Colon (tissue), 2 donors: ENCODE measurements around the gene PRDM7.
"Not testable (repeated sequence)": the region's sequence is repeated elsewhere in the genome, so short reads cannot be mapped to it uniquely, and the experiment has no call there.

Source experiments
- FAIRE-seq: peaks from 2 replicates; lab custom pipeline; 2012; peaks lifted over from hg19 to GRCh38; lab: Jason Lieb, UNC
- donor health status: control.
- donor health status: control.

PRDM7 gene

GRCh38 chr16:90077240-90077756 lies at the start of gene PRDM7:
TSS of gene PRDM7 (minus strand) at chr16:90077331. CDS start at chr16:90075910, 1,421 bp downstream.
- no peak for FAIRE-seq

GRCh38 chr16:90121846-90122245 lies 44.7 kb upstream of the PRDM7 start:
- FAIRE-seq, result not testable (repeated sequence)

GRCh38 chr16:90107617-90108016 lies 30.5 kb upstream of the PRDM7 start:
- not testable (repeated sequence) for FAIRE-seq

GRCh38 chr16:90107060-90107459 lies 29.9 kb upstream of the PRDM7 start:
- not testable (repeated sequence) for FAIRE-seq

DNA sequence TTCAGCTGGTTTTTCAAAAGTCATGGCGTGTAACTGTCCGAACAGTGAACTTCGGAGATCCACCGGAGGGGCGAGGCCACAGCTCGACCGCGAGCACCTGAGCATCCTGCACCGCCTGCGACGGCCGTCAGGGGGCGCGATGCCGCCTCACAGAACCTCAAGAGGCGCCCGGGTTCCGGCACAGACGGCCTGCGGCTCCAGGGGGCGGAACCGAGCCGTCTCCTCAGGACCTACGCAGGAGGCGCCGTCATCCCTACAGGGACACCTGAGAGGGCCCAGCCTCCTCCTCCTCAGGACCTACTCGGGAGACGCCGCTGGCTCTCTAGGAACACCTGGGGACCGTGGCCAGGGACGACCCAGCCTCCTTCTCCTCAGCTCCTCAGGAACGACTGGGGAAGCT lies 29.1 kb upstream of the PRDM7 start:
- FAIRE-seq, result not testable (repeated sequence)

GRCh38 chr16:90104725-90105124 lies 27.6 kb upstream of the PRDM7 start:
- not testable (repeated sequence) for FAIRE-seq

DNA sequence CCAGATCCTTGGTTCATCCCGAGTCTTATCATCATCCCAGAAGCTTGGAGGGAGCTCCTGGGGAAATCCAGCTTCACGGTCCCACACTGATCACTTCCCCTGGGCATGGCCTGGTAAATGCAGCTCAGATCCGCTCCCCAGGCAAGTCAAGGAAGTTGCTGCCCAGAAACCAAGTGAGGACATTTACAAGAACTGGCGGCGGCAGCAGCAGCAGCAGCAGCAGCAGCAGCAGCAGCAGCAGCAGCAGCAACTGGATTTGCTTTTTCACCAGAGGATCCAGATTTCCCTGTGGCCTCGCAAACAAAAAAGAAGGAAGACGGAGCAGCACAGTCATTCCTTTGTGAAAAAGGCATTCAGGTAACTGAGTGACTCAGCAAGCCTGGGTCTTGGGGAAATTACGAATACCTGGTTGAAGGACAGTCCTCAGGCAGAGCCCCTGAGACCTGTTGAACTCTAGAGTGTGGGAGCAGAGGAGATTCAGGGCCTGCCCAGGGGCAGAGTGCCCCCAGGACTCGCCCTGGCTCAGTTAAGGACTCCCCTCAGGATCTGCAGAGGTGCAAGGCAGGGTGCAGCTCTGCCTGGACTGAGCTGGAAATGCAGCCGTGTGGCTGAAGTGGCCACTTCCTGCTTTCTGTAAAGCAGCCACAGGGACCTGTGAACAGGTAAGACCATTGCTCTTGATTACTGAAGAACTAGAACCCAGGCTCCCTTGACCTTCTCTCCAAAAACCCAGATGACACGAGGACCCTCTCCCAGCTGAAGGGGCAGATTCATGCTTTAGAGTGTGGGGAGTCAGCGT lies 25.2 kb upstream of the PRDM7 start:
- not testable (repeated sequence) for FAIRE-seq

- not testable (repeated sequence) for FAIRE-seq
Measured at GRCh38 chr16:90101332-90101731, 24.2 kb upstream of the PRDM7 start.

- not testable (repeated sequence) for FAIRE-seq
Measured at GRCh38 chr16:90100790-90101189, 23.7 kb upstream of the PRDM7 start.

DNA sequence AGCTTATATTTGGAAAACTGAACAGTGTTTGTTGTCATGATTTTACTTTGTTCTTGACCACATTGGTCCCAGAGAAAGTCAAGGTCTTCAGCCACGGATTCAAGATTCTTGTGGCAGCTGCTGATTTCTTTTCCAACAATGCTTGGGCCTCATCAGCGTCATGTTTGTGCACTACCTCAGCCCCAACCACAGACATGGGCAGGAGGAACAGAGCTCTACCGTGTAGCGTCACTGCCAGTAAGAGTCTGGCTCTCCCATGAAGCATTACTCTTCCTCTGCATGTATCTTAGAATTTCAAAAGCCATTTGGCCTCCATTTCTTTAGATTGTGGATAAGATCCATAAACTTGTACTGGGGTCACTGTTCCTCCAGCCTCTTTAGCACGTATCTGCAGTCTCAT lies 23.1 kb upstream of the PRDM7 start:
- not testable (repeated sequence) for FAIRE-seq

GRCh38 chr16:90098936-90099335 lies 21.8 kb upstream of the PRDM7 start:
- not testable (repeated sequence) for FAIRE-seq

GRCh38 chr16:90097010-90097684 lies 20.0 kb upstream of the PRDM7 start:
- not testable (repeated sequence) for FAIRE-seq

DNA sequence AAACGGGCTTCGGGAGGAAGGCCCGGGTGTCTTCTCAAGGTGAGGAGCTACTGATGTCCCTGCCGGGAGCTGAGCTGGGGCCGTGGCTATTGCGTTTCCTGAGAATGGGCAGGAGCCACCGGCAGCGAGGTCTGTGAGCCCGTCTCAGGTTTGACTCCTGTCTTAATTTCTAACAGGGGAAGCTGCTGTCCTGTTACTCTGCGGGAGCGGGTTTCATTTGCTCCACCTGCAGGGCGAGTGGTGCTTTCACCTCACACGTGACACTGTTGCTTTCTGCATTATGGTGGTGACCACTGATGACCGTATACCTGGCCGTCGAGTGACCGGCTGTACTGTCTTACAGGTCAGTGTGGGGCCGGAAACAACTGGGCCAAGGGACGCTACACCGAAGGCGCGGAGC lies 17.7 kb upstream of the PRDM7 start:
- FAIRE-seq, result not testable (repeated sequence)

DNA sequence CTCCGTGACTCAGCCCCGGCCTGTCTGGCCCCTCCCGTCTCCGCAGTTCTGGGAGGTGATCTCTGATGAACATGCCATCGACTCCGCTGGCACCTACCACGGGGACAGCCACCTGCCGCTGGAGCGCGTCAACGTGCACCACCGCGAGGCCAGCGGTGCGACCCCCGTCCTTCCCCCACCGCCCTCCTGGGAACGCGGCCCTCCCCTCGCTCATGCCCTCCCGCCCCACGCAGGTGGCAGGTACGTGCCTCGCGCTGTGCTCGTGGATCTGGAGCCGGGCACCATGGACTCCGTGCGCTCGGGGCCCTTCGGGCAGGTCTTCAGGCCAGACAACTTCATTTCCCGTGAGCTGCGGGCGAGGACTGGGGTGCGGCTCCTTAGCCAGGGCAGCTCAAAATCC lies 17.2 kb upstream of the PRDM7 start:
- FAIRE-seq, result not testable (repeated sequence)

- FAIRE-seq, result not testable (repeated sequence)
Measured at GRCh38 chr16:90093799-90094198, 16.7 kb upstream of the PRDM7 start.

GRCh38 chr16:90092781-90093180 lies 15.7 kb upstream of the PRDM7 start:
- FAIRE-seq, result not testable (repeated sequence)

GRCh38 chr16:90084215-90084950 lies 7.3 kb upstream of the PRDM7 start:
- FAIRE-seq, result no peak

GRCh38 chr16:90083139-90083538 lies 6.0 kb upstream of the PRDM7 start:
- no peak for FAIRE-seq

- FAIRE-seq, result no peak
Measured at GRCh38 chr16:90081606-90081970, 4.5 kb upstream of the PRDM7 start.

- FAIRE-seq, result no peak
Measured at GRCh38 chr16:90078579-90078895, 1.4 kb upstream of the PRDM7 start.

- no peak for FAIRE-seq
Measured at GRCh38 chr16:90077757-90078578, 837 bp upstream of the PRDM7 start.
